IPS-18a (cell line): ENCODE results near the gene PRKAR1B.

ENCODE experiments used
- H3K27ac ChIP-seq: one replicate; pipeline ENCODE4 v1.5.1; 2013; ENCODE audit warnings: low read length
- H3K27me3 ChIP-seq: one replicate; pipeline ENCODE4 v1.6.1; 2013; ENCODE audit warnings: mild to moderate bottlenecking, low read length; ENCODE audit not compliant: control insufficient read depth, insufficient read depth
- H3K36me3 ChIP-seq: one replicate; pipeline ENCODE4 v1.6.1; 2013; ENCODE audit warnings: low read depth, low read length; ENCODE audit not compliant: control insufficient read depth
- H3K4me1 ChIP-seq: one replicate; pipeline ENCODE4 v1.6.1; 2013; ENCODE audit warnings: low read depth, low read length; ENCODE audit not compliant: control insufficient read depth
- H3K4me3 ChIP-seq: one replicate; pipeline ENCODE4 v1.5.1; 2013; ENCODE audit warnings: low read length
- H3K9ac ChIP-seq: one replicate; pipeline ENCODE4 v1.6.1; 2013; ENCODE audit warnings: mild to moderate bottlenecking, low read length, moderate library complexity
- H3K9me3 ChIP-seq: one replicate; pipeline ENCODE4 v1.6.1; 2013; ENCODE audit warnings: low read depth, low read length; ENCODE audit not compliant: control insufficient read depth

PRKAR1B gene

DNA sequence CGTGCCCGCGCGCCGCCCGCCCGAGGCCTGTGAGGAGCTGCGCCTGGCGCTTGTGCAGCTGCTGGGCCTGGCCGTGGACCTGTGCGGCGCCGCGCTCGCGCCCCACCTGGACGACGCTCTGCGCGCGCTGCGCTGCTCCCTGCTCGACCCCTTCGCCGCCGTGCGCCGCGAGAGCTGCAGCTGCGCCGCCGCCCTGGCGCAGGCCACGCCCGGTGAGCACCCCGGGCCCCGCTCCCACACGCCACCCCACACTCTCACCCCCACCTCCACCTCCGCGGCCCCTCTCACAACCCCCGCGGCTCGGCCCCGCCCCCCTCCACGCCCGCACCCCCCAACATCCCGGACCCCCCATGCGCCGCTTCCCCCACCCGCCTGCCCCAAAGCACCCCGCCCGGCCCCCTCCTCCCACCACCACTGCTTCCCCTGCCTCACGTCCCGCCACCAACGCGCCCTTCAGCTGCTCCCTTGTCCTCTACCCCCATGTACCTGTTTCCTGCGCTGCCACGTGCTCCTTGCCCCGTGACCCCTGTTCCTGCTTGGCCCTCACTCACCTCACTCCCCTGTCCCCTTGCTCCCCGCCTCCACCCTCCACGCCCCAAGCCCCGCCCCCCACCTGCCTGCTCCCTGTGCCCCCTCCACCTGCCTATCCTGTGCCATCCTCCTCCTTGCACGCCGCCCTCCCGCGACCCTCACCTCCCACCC, at the start of gene PRKAR1B:
PRKAR1B (minus strand) TSS at position 178 of the 702 bp plus-strand sequence. CDS start 15,776 bp downstream, outside the sequence.
- peak within 1 kb of the TSS; percentile 70 for H3K4me3 ChIP-seq
- peak within 1 kb of the TSS; percentile 77 for H3K9ac ChIP-seq
- no peak within 1 kb of the TSS for H3K27ac ChIP-seq
- H3K4me1 ChIP-seq: peaks cover 11% of the 10 kb centered on the region
- H3K27me3 ChIP-seq: no peaks in the 10 kb centered on the region
- no peaks in the 10 kb centered on the region for H3K9me3 ChIP-seq
- H3K36me3 ChIP-seq: peaks cover 18% of the 10 kb centered on the region

DNA sequence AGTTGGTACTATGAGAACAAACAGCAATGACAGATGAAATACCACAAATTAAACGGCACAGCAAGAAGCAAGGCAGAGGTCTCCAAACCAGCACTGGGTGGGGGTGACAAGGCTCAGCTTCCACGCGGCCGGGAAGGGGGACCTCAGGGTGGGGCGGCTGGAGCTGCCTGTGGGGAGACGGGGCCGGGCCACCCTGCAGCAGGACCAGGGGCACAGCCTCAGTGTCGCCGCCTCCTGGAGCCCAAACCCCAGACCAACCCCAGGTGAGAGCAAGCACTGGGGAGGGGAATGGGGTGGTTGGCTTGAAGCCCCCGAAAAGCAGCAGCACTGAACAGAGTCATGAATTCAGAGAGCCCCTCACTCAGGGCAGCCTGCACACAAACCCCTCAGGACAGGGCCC, 49.3 kb upstream of the PRKAR1B start:
- Histone ChIP-seq H3K4me3 (no peak overlapping the region), H3K4me1 (no peaks in the 10 kb centered on the region), H3K36me3 (peaks cover 51% of the 10 kb centered on the region), H3K27ac (no peak overlapping the region), H3K9me3 (no peaks in the 10 kb centered on the region), H3K9ac (no peak overlapping the region), H3K27me3 (no peaks in the 10 kb centered on the region)

DNA sequence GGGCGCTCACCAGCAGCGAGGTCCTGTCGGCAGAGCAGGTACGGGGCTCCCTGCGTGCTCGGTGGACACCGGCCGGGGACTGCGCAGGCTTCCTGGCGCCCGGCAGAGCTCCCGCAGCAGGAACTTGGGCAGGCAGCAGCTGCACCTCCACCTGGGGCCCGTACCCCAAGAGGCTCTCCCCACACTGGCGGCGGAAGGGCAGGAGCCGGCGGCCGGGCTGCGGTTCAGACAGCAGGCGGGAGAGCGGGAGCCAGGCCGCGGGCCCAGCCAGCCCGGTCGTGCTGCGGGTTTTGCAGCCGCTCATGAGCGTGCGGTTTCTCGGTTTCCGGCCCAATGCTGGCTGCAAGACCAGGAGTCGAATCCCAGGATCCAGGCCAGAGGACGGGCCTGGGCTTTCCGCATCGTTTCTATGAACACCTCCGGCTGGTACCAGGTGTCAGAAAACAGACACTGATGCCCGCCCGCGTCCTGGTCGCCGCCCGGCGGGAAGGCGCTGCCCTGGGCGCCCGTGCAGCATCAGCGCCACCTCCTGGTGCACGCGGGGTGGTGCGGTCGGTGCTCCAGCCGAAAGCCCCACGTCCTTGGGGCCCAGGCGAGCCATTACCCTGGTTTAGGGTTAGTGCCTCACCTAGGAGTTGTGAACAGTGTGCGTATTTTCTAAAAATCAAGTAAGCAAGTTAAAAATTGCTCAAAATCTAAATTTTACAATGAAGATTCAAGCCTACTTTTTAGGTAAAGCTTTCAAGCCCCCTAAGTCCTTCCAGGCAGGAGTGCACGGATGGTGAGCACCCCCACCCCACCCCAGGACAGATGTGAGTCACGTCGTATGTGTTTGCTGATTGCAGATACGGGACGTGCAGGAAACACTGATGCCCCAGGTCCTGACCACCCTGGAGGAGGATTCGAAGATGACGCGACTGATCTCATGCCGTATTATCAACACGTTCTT, 47.4 kb upstream of the PRKAR1B start:
- H3K36me3 ChIP-seq: peaks cover 33% of the 10 kb centered on the region

DNA sequence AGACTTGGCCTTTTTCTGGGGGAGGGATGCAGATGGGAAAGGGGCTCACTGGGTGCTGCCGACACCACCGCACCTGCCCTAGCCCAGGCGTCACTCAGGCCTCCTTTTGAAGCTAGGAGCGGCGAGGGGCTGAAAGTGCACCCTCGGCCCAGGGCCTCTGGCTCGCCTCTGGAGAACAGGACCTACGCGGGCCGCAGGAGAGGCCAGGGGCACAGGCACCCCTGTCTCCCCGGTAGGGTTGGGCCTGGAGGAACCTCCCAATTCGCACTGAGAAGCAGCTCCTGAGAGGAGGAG, 46.5 kb upstream of the PRKAR1B start:
- Histone ChIP-seq H3K27me3 (no peaks in the 10 kb centered on the region), H3K9me3 (no peaks in the 10 kb centered on the region), H3K4me1 (no peaks in the 10 kb centered on the region), H3K27ac (no peak overlapping the region), H3K36me3 (peaks cover 28% of the 10 kb centered on the region), H3K4me3 (no peak overlapping the region), H3K9ac (no peak overlapping the region)

More for the DNA sequence above, 47.4 kb upstream of the PRKAR1B start:
- H3K4me1 ChIP-seq: no peaks in the 10 kb centered on the region
- H3K27ac ChIP-seq: no peak overlapping the region
- H3K27me3 ChIP-seq: no peaks in the 10 kb centered on the region
- no peak overlapping the region for H3K9ac ChIP-seq
- no peak overlapping the region for H3K4me3 ChIP-seq
- H3K9me3 ChIP-seq: no peaks in the 10 kb centered on the region

DNA sequence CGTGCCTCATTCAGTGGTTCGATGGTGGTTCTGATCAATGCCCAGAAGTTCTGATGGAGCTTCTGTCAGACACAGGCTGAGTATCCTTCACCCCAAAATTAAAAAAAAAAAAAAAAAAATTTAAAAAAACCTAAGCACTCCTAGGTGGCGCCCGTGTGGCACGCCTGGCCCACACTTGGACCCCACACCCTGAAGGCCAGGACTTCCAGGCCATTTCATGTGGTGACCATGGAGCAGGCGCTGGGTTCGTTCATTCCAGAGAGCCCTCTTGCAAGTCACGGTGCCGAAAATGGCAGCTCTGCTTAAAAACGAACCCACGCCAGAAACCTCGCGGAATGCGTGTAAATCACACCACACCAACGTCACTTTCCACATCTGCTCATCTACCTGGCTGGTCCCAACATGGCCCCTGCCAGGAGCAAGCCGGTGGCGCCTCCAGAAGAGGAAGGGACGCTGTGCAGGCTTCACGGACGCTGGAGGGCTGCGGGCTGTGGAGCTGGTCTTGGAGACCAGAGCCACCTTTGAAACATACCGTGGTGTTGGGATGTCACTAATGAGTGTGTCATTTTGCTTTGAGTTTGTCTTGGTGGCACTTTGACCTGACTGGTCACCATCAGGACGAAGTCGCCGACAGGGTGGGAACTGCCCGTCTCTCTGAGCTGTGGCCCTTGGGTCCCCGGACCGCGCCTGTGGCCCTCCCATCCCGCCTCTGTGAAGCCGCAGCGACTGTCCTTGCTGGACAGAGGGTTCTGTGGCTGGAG, 46.0 kb upstream of the PRKAR1B start:
- H3K9ac ChIP-seq: no peak overlapping the region
- no peaks in the 10 kb centered on the region for H3K27me3 ChIP-seq
- H3K36me3 ChIP-seq: peaks cover 23% of the 10 kb centered on the region
- no peak overlapping the region for H3K4me3 ChIP-seq
- H3K9me3 ChIP-seq: no peaks in the 10 kb centered on the region
- no peak overlapping the region for H3K27ac ChIP-seq
- H3K4me1 ChIP-seq: no peaks in the 10 kb centered on the region

DNA sequence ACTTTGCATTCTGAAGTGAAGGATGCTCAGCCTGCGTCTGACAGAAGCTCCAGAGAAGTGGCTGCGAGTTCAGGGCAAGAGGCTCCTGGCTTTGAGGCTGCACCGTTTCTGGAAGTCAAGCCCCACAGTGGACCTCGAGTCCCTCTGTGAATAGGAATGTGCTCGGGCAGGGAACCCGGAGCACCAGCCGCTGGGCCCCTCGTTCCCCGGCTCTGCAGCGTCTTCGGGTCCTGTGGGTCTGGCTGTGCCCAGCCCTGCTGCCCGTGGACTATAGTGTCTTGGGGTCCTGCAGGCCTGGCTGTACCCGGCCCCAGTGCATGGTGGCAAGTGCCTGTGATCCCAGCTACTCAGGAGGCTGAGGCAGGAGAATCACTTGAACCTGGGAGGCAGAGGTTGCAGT, 45.3 kb upstream of the PRKAR1B start:
- H3K4me3 ChIP-seq: no peak overlapping the region
- H3K27me3 ChIP-seq: no peaks in the 10 kb centered on the region
- no peak overlapping the region for H3K27ac ChIP-seq
- peaks cover 20% of the 10 kb centered on the region for H3K36me3 ChIP-seq
- no peaks in the 10 kb centered on the region for H3K4me1 ChIP-seq
- no peaks in the 10 kb centered on the region for H3K9me3 ChIP-seq
- H3K9ac ChIP-seq: no peak overlapping the region

DNA sequence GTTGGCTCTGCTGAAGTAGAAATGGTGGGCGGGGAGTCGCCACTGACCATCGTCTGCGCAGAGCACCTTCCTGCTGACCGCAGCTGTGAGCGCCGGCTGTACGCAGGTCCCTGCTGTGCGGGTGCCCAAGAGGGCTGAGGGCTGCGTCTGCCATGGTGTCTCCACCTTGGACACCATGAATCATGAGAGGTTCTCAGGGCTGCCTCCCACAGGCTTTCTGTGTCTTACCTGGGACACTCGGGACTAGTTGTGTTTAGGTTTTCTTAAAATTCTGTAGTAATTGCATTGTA, 44.9 kb upstream of the PRKAR1B start:
- Histone ChIP-seq H3K36me3 (peaks cover 17% of the 10 kb centered on the region), H3K27ac (no peak overlapping the region), H3K4me1 (no peaks in the 10 kb centered on the region)

DNA sequence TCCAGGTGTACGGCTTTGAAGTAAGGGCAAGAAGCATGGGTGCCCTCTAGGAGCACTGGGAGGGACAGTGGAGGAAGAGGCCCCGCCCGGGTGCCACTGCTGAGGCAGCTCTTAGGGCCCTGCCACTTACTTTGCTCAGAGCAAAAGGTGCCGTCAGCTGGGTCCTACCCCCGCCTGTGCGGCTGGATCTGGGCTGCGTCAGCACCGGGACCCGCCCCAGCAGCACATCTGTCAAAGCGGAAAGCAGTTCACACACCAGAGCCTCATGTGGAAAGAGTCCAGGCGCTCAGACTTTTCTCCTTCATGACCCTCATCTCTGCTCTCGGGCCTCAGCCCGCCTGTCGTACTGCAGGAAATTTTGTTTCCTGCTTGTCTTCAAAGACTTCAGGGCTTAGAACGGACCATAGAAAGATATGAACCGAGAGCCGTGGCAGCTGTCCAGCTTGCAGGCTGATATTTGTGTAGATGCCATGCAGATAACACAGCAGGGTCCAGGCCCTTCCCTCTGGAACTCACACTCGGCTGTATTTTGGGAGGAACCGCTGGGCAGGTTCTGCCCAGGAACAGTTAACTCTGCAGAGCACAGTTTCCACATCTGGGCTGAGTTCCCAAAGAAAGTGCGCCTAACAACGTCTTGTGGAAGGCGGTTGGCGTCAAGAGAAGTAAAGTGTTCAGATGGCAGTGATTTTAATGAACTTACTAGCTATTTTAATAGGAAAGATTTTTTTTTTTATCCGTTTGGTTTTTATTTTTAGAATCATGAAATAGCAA, 44.3 kb upstream of the PRKAR1B start:
- H3K9ac ChIP-seq: no peak overlapping the region
- H3K4me1 ChIP-seq: no peaks in the 10 kb centered on the region
- peaks cover 14% of the 10 kb centered on the region for H3K36me3 ChIP-seq
- no peaks in the 10 kb centered on the region for H3K9me3 ChIP-seq
- H3K27ac ChIP-seq: no peak overlapping the region
- H3K27me3 ChIP-seq: no peaks in the 10 kb centered on the region
- H3K4me3 ChIP-seq: no peak overlapping the region

More for the DNA sequence above, 44.9 kb upstream of the PRKAR1B start:
- Histone ChIP-seq H3K9me3 (no peaks in the 10 kb centered on the region), H3K9ac (no peak overlapping the region), H3K27me3 (no peaks in the 10 kb centered on the region), H3K4me3 (no peak overlapping the region)

DNA sequence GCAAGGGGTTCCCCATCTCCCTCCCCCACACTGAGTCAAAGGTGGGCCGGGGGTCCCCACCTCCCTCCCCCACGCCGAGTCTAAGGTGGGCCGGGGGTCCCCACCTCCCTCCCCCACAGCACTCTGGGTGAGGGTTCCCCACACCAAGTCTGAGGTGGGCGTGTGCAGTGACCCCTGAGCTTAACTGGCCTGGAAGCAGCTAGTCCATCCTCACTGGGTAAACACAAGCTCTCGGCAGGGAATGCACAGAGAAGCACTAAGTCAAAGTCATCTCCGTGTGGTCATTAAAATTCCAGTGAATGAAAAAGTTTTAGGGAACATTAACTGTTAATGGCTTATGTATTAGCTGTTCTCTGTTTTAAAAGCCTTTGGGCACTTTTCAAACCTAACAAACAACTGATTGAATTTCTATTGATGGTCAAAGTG, 43.7 kb upstream of the PRKAR1B start:
- Histone ChIP-seq H3K27me3 (no peaks in the 10 kb centered on the region), H3K27ac (no peak overlapping the region), H3K9ac (no peak overlapping the region), H3K4me1 (no peaks in the 10 kb centered on the region), H3K36me3 (peaks cover 14% of the 10 kb centered on the region), H3K4me3 (no peak overlapping the region), H3K9me3 (no peaks in the 10 kb centered on the region)

DNA sequence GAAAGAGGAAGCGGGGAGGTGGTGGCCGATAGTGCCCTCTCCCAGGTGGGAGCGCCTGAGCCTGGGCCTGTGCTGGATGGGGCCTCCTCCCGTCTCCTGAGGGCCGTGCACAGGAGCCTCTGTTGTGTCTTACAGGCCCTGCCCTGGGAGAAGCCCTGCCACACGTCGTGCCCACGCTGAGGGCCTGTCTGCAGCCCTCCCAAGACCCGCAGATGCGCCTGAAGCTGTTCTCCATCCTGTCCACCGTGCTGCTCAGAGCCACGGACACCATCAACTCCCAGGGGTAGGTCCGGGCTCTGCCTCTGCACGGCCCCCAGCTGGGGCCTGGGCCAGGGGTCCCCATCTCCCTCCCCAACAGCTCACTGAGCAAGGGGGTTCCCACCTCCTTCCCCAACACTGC, 43.3 kb upstream of the PRKAR1B start:
- no peaks in the 10 kb centered on the region for H3K9me3 ChIP-seq
- no peak overlapping the region for H3K9ac ChIP-seq
- H3K4me3 ChIP-seq: no peak overlapping the region
- peaks cover 13% of the 10 kb centered on the region for H3K36me3 ChIP-seq
- H3K27ac ChIP-seq: no peak overlapping the region
- no peaks in the 10 kb centered on the region for H3K27me3 ChIP-seq
- H3K4me1 ChIP-seq: no peaks in the 10 kb centered on the region
